Measurements from ENCODE around the gene THSD4. TPM values are rescaled to one million over a fixed set of nuclear protein-coding genes. Genes with fewer than 3 reads are reported as not detected.

THSD4 gene
- total RNA-seq, 6 experiments from 2014 or later: 5.2 to 21.8 (median 13.7) TPM

- Histone ChIP-seq H3K4me3 (no peak overlapping the region), H3K36me3 (no peaks in the 10 kb centered on the region), H3K4me1 (peaks cover 0 to 9% (median 0%) of the 10 kb centered on the region in 4 donors), H3K27ac (no peak overlapping the region), H3K27me3 (no peaks in the 10 kb centered on the region), H3K9me3 (no peaks in the 10 kb centered on the region)
- no peak for DNase-seq
- intact Hi-C loops (cut with DNase I): no loop called here
- TF ChIP-seq CTCF (IDR thresholded peaks at IDR 0.05): no peak
- no peak for TF ChIP-seq POLR2A (IDR thresholded peaks at IDR 0.05)
- no peak for ATAC-seq
Observed at GRCh38 chr15:71456362-71456761, 341.1 kb downstream of the THSD4 start.

DNA sequence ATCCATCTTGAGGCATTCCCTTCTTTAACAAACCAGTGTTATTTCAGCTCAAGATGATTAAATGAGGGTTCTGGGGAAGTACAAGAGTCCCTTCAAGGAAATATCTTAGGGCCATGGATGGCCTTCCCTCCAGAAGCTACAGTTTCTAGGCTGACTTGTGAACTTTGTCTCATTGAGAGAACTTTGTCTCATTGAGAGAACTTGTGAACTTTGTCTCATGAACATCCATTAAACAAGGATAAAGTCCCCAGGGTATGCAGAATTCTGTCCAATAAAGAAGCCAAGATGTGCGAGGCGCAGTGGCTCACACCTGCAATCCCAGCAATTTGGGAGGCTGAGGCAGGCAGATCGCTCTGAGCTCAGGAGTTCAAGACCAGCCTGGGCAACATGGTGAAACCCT lies 341.5 kb downstream of the THSD4 start:
- Histone ChIP-seq H3K4me1 (peaks cover 0 to 9% (median 0%) of the 10 kb centered on the region in 4 donors), H3K27ac (no peak overlapping the region), H3K36me3 (no peaks in the 10 kb centered on the region), H3K4me3 (no peak overlapping the region), H3K27me3 (no peaks in the 10 kb centered on the region), H3K9me3 (no peaks in the 10 kb centered on the region)
- peak in 2 of 4 donors; percentile 21 to 66 for ATAC-seq
- 36% methylated on average over 2 of the region's 3 CpGs for WGBS (ENCODE audit: insufficient coverage, low coverage, low lambda C conversion rate, missing lambda C conversion rate)
- intact Hi-C loops (cut with DNase I): no loop called here
- DNase-seq: no peak
- TF ChIP-seq CTCF (IDR thresholded peaks at IDR 0.05) (no peak), POLR2A (IDR thresholded peaks at IDR 0.05) (no peak)

DNA sequence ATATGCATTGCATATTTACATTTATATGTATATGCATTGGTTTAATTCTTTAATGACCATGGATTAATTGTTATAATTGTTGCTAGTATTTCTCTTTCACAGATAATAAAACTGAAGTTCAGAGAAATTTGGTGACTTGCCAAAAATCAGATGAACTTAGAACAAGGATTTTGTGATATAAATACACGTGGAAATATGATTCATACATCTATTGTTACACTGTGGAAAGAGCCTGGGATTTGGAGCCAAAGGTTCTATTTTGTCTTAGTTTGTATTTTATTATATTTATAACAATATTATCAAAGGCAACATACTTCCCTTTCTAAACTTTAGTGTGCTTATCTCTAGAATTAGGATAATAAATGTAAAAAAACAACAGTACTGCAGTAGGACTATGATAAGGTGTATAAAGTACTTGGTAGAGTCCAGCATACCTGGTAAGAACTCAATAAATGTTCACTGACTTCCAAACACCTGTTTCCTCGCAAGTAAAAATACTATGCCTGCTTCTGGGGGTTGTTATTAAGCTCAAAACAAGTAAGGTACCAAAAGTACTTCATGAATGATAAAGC lies 342.9 kb downstream of the THSD4 start:
- TF ChIP-seq POLR2A (IDR thresholded peaks at IDR 0.05): no peak
- TF ChIP-seq CTCF (IDR thresholded peaks at IDR 0.05): no peak
- DNase-seq: no peak
- intact Hi-C loops (cut with DNase I): no loop called here
- no peaks in the 10 kb centered on the region for H3K27me3 ChIP-seq
- no peak overlapping the region for H3K27ac ChIP-seq
- no peak overlapping the region for H3K4me3 ChIP-seq
- ATAC-seq: peak in 1 of 4 donors; percentile 48
- H3K36me3 ChIP-seq: no peaks in the 10 kb centered on the region
- no peaks in the 10 kb centered on the region for H3K9me3 ChIP-seq
- H3K4me1 ChIP-seq: peaks cover 0 to 12% (median 0%) of the 10 kb centered on the region in 4 donors
- WGBS (ENCODE audit: insufficient coverage, low coverage, low lambda C conversion rate, missing lambda C conversion rate): 46% methylated on average over 2 of the region's 2 CpGs

GRCh38 chr15:71461748-71462147 lies 346.5 kb downstream of the THSD4 start:
- no peak overlapping the region for H3K27ac ChIP-seq
- no peaks in the 10 kb centered on the region for H3K27me3 ChIP-seq
- no peak overlapping the region for H3K4me3 ChIP-seq
- intact Hi-C loops (cut with DNase I): no loop called here
- ATAC-seq: no peak
- 100% methylated on average over 1 of the region's 1 CpG for WGBS (ENCODE audit: insufficient coverage, low coverage, low lambda C conversion rate, missing lambda C conversion rate)
- H3K4me1 ChIP-seq: peaks cover 0 to 8% (median 0%) of the 10 kb centered on the region in 4 donors
- no peak for DNase-seq
- H3K9me3 ChIP-seq: no peaks in the 10 kb centered on the region
- TF ChIP-seq POLR2A (IDR thresholded peaks at IDR 0.05) (no peak), CTCF (IDR thresholded peaks at IDR 0.05) (no peak)
- H3K36me3 ChIP-seq: no peaks in the 10 kb centered on the region

DNA sequence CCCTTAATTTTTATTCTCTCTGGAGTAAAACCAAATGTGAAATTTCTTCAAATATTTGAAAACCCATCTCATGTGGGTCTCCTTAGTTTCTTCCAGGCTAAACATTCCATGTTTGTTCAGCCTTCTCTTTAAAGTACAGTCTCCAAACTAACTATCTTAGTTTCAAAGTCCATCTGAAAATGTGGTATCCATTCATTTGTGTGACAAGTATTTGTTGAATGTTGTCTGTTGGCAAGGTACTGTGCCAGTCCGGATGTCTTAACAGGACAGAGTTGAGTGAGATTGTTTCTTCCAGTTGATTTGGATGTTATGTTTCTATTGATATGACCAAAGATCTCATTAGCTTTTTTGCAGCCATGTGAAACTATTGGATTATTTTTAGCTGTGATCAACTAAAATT lies 347.4 kb downstream of the THSD4 start:
- no peaks in the 10 kb centered on the region for H3K9me3 ChIP-seq
- DNase-seq (no peak), ATAC-seq (peak in 3 of 4 donors; percentile 27 to 53 (median 37))
- H3K4me1 ChIP-seq: peaks cover 0 to 4% (median 0%) of the 10 kb centered on the region in 4 donors
- H3K36me3 ChIP-seq: no peaks in the 10 kb centered on the region
- intact Hi-C loops (cut with DNase I): no loop called here
- no peak overlapping the region for H3K27ac ChIP-seq
- TF ChIP-seq POLR2A (IDR thresholded peaks at IDR 0.05): no peak
- TF ChIP-seq CTCF (IDR thresholded peaks at IDR 0.05): no peak
- no peaks in the 10 kb centered on the region for H3K27me3 ChIP-seq
- no peak overlapping the region for H3K4me3 ChIP-seq
- 29% methylated on average over 1 of the region's 1 CpG for WGBS (ENCODE audit: insufficient coverage, low coverage, low lambda C conversion rate, missing lambda C conversion rate)
